GM12878 (cell line): ENCODE results near the gene FAM89B. TPM values are rescaled to one million over a fixed set of nuclear protein-coding genes. Genes with fewer than 3 reads are reported as not detected.

Experiments
- ATAC-seq: fragments of 200-7000 bp; cut with Tn5 transposase; 3 replicates; pipeline ENCODE4 v1.9.1; 2020; ENCODE audit warnings: mild to moderate bottlenecking, moderate library complexity
- BruUV-seq: library from RNA; stranded (reverse); fragments of 400-500 nt; replicated peaks from 2 replicates; lab custom pipeline; 2021; lab: Mats Ljungman, UMichigan
- CTCF ChIA-PET: fragments of 300-600 bp; sonication (Branson Sonifier 250); formaldehyde crosslinking; extraction: SDS; loops from one replicate; lab custom pipeline; 2021; ENCODE audit warnings: inconsistent platforms; lab: Yijun Ruan, JAX
- POLR2A ChIA-PET: fragments of 350-600 bp; formaldehyde crosslinking; extraction: SDS; loops from one replicate; lab custom pipeline; 2021; ENCODE audit warnings: inconsistent platforms; lab: Charles Lee
- RAD21 ChIA-PET: fragments of 300-600 bp; sonication (Branson Sonifier 250); formaldehyde crosslinking; loops from one replicate; lab custom pipeline; 2023; ENCODE audit warnings: antibody characterized with exemption; ENCODE audit not compliant: unreplicated experiment; lab: Charles Lee
- SMC1A ChIA-PET: fragments of 300-600 bp; sonication (Branson Sonifier 250); formaldehyde crosslinking; loops from one replicate; lab custom pipeline; 2023; ENCODE audit not compliant: unreplicated experiment, uncharacterized antibody; lab: Charles Lee
- DNase-seq: peaks from one replicate; pipeline ENCODE4 v3.0.0-alpha.2; 2011; ENCODE audit warnings: low read depth, low spot score
- FAIRE-seq: peaks from 3 replicates; lab custom pipeline; 2011; peaks lifted over from hg19 to GRCh38; lab: Jason Lieb, UNC
- H2AFZ ChIP-seq: 2 replicates; pipeline ENCODE4 v1.6.0; 2011; ENCODE audit warnings: low read depth, low read length, control low read depth; ENCODE audit not compliant: control insufficient read depth
- H3K27ac ChIP-seq: 2 replicates; pipeline ENCODE4 v1.5.1; 2011; ENCODE audit warnings: control low read depth; ENCODE audit not compliant: control insufficient read depth, insufficient read depth
- H3K27me3 ChIP-seq, 2 experiments: replicated peaks in 1 of 2; 2 replicates each; pipeline versions ENCODE4 v1.6.0 to v1.6.1; 2011; ENCODE audit warnings: low read length in 1 of 2; ENCODE audit not compliant: control insufficient read depth in 2 of 2, insufficient read depth in 2 of 2
- H3K36me3 ChIP-seq, 2 experiments: 2 replicates each; pipeline ENCODE4 v1.5.1; 2011; ENCODE audit warnings: low read length in 1 of 2; ENCODE audit not compliant: control insufficient read depth in 2 of 2, insufficient read depth in 2 of 2
- H3K4me1 ChIP-seq: 2 replicates; pipeline ENCODE4 v1.6.1; 2011; ENCODE audit warnings: mild to moderate bottlenecking, low read length, moderate library complexity, mixed read lengths; ENCODE audit not compliant: control insufficient read depth, insufficient read depth
- H3K4me2 ChIP-seq: 2 replicates; pipeline ENCODE4 v1.6.0; 2011; ENCODE audit warnings: control low read depth; ENCODE audit not compliant: control insufficient read depth, insufficient read depth
- H3K4me3 ChIP-seq: fragments of 200-600 bp; sonication (generic); 2 replicates; pipeline ENCODE4 v1.5.1; 2016
- H3K79me2 ChIP-seq: 2 replicates; pipeline ENCODE4 v1.6.0; 2011; ENCODE audit warnings: low read length; ENCODE audit not compliant: control insufficient read depth, insufficient read depth
- H3K9ac ChIP-seq: 2 replicates; pipeline ENCODE4 v1.8.0; 2011; ENCODE audit warnings: low read length, control low read depth, mixed read lengths; ENCODE audit not compliant: control insufficient read depth, insufficient read depth
- H3K9me3 ChIP-seq: replicated peaks from 3 replicates; pipeline ENCODE4 v1.5.1; 2011; ENCODE audit warnings: mild to moderate bottlenecking, low read length; ENCODE audit not compliant: control insufficient read depth, insufficient read depth
- H4K20me1 ChIP-seq: 2 replicates; pipeline ENCODE4 v1.6.0; 2011; ENCODE audit not compliant: control insufficient read depth, insufficient read depth
- EED ChIP-seq: sonication (generic); IDR thresholded peaks from 2 replicates; pipeline ENCODE4 v1.6.1; 2016; ENCODE audit warnings: antibody characterized with exemption, low read depth
- EP300 ChIP-seq, 2 experiments: fragments of 150-350 bp in 1 of 2; IDR thresholded peaks; 2 replicates each; pipeline ENCODE4 v1.6.1; 2011 to 2012; ENCODE audit warnings: low read depth in 2 of 2, low read length in 2 of 2, borderline replicate concordance in 1 of 2, improper control_type of control experiment in 1 of 2, inconsistent platforms in 1 of 2; ENCODE audit not compliant: control insufficient read depth in 1 of 2
- IKZF2 ChIP-seq, 2 experiments: fragments of 450-650 bp; IDR thresholded peaks; 2 replicates each; pipeline ENCODE4 v1.6.1; 2017; ENCODE audit warnings: mild to moderate bottlenecking in 2 of 2, moderate library complexity in 2 of 2
- NFIC ChIP-seq: IDR thresholded peaks from 2 replicates; pipeline ENCODE4 v1.6.1; 2012; ENCODE audit warnings: low read depth, mild to moderate bottlenecking, inconsistent platforms, low read length, moderate library complexity
- POU2F2 ChIP-seq: IDR thresholded peaks from 3 replicates; pipeline ENCODE4 v1.6.1; 2011; ENCODE audit warnings: low read depth, mild to moderate bottlenecking, low read length, borderline replicate concordance
- RFX5 ChIP-seq: IDR thresholded peaks from 2 replicates; pipeline ENCODE4 v1.6.1; 2011; ENCODE audit warnings: low read depth, low read length, improper control_type of control experiment
- SMC3 ChIP-seq: IDR thresholded peaks from 2 replicates; pipeline ENCODE4 v1.6.1; 2011; ENCODE audit warnings: low read length, improper control_type of control experiment, borderline replicate concordance
- TCF3 ChIP-seq: IDR thresholded peaks from 2 replicates; pipeline ENCODE4 v1.6.1; 2012; ENCODE audit warnings: low read depth, mild to moderate bottlenecking, low read length, borderline replicate concordance; ENCODE audit not compliant: insufficient read depth
- ZNF24 ChIP-seq: fragments of 450-650 bp; IDR thresholded peaks from 2 replicates; pipeline ENCODE4 v1.6.1; 2017; ENCODE audit warnings: antibody characterized with exemption, mild to moderate bottlenecking
- ZNF274 ChIP-seq: IDR thresholded peaks from one replicate; pipeline ENCODE4 v1.8.0; 2011; ENCODE audit not compliant: insufficient read length, insufficient read depth
- WGBS: methylation state at CpG from one replicate; pipeline ENCODE4 v1.1.6; 2016; ENCODE audit warnings: low lambda C conversion rate; ENCODE audit not compliant: insufficient replicate concordance, insufficient coverage; ENCODE audit errors: missing lambda C conversion rate; 5-methylcytosine and 5-hydroxymethylcytosine counted together
- in situ Hi-C: fragments of 300-500 bp; cut with MboI; formaldehyde crosslinking; loops from 9 replicates; pipeline ENCODE4 v1.14.3; 2018; ENCODE audit warnings: mixed read lengths
- intact Hi-C: fragments of 100-400 bp; cut with micrococcal nuclease; formaldehyde crosslinking; loops from one replicate; pipeline ENCODE4 v1.14.2; 2022; ENCODE audit not compliant: unreplicated experiment
- polyA plus RNA-seq, 11 experiments: library from polyadenylated mRNA; depleted of rRNA in 4 of 11; unstranded in 6 of 11; stranded (reverse) in 5 of 11; fragments of >200 nt; fragmentation: Nextera tagmentation in 4 of 11; fragmentation: Illumina TruSeq in 1 of 11; extraction: Ambion mirVana in 4 of 11; extraction: Trizol in 1 of 11; gene quantifications; 1 replicate in 1 of 11; 2 replicates in 10 of 11; pipeline versions ENCODE4 v1.2.1 to v1.2.3, GENCODE V29; 2011 to 2016; ENCODE audit warnings: inconsistent platforms in 2 of 11, missing spikeins in 2 of 11, low read depth in 1 of 11
- total RNA-seq, 4 experiments: library from RNA; depleted of rRNA in 3 of 4; stranded (reverse); fragments of >200 nt in 3 of 4; fragmentation: Illumina TruSeq in 1 of 4; extraction: Trizol in 1 of 4; gene quantifications; 2 replicates each; pipeline versions ENCODE4 v1.2.1 to v1.2.3, GENCODE V29; 2013 to 2021
- TF ChIP-seq, protein P1 (sequence below): fragments of 450-650 bp; IDR thresholded peaks from 2 replicates; pipeline ENCODE4 v1.6.1; 2017; ENCODE audit warnings: mild to moderate bottlenecking
- TF ChIP-seq, protein P2 (sequence below): IDR thresholded peaks from 2 replicates; pipeline ENCODE4 v1.6.1; 2012; ENCODE audit warnings: low read depth, low read length, improper control_type of control experiment
- TF ChIP-seq, protein P3 (sequence below): IDR thresholded peaks from 2 replicates; pipeline ENCODE4 v1.6.1; 2011; ENCODE audit warnings: low read depth, mild to moderate bottlenecking, low read length, moderate library complexity, borderline replicate concordance; ENCODE audit errors: extremely low read depth
- TF ChIP-seq, protein P4 (sequence below): fragments of 450-650 bp; IDR thresholded peaks from 2 replicates; pipeline ENCODE4 v1.6.1; 2017; ENCODE audit warnings: antibody characterized with exemption, mild to moderate bottlenecking, moderate library complexity
- TF ChIP-seq, protein P5 (sequence below): fragments of 450-650 bp; IDR thresholded peaks from 2 replicates; pipeline ENCODE4 v1.6.1; 2016; ENCODE audit warnings: mild to moderate bottlenecking

The FAM89B gene
- total and polyA plus RNA-seq, 10 of the 15 experiments (the other 5 are each of a cell fraction or from before 2014, with no cell fraction given): 0.34 to 36.7 (median 9.8) TPM

DNA sequence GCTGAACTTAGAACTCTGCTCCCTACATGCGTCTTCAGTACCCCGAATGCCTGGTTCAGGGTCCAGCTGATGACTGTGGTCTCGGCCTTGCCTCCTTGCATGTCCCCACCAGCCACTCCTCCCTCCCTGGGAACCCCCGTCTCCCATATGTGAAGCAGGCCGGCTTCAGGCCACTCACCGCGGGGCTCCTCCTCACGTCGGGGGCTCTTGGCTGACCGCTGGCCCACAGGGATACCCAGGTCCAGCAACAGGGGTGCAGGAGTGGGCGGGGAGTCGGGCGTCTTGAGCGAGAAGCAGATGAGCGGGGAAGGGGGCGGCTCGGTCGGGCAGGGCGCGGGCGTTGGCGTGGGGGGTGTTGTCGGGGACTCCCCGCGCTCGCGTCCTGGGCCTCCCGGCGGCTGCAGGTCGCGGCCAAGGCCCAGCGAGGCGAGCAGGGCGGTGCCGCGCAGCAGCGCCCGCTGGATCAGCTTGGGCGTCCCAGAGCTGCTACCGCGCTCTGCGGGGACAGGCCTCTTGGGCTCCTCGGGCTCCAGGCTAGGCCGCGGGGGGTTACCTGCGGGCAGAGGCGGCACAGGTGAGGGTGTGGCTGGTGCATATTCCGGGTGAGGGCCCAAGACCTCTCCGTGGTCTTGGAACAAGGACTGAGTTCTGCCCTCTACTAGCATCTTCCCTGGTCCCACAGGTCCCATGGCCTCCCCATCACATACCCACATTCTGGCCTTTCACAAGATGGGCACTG lies 27.0 kb downstream of the FAM89B start:
- no TSS peak for BruUV-seq
- DNase-seq (no peak), ATAC-seq (no peak), FAIRE-seq (no peak)
- in situ Hi-C loops: no loop called here
- ChIA-PET RAD21 (no interaction called here), POLR2A (interaction anchor here (1.5 kb wide), 1 partner anchor 13 kb away, joined by 3 read pairs; no protein-coding TSS in a partner anchor), SMC1A (interaction anchor here (1.8 kb wide), 1 partner anchor 10 kb away, joined by 7 read pairs; no protein-coding TSS in a partner anchor), CTCF (no interaction called here)
- Histone ChIP-seq H3K4me2 (no peak overlapping the region), H3K27me3 (no peaks in the 10 kb centered on the region), H4K20me1 (no peaks in the 10 kb centered on the region), H3K9ac (no peak overlapping the region), H3K79me2 (no peaks in the 10 kb centered on the region), H3K9me3 (no peaks in the 10 kb centered on the region), H2AFZ (no peak overlapping the region), H3K27ac (no peak overlapping the region), H3K4me3 (no peak overlapping the region), H3K4me1 (no peaks in the 10 kb centered on the region), H3K36me3 (peaks cover 0 to 6% of the 10 kb centered on the region in 2 experiments; a peak in 3 of 4 replicates)
- over 99% methylated on average over 16 of the region's 49 CpGs for WGBS
- intact Hi-C loops: no loop called here
- no peak for TF ChIP-seq ZNF24
- TF ChIP-seq NFIC: no peak
- TF ChIP-seq TCF3: no peak
- no peak for TF ChIP-seq POU2F2
- TF ChIP-seq, protein P1, sequence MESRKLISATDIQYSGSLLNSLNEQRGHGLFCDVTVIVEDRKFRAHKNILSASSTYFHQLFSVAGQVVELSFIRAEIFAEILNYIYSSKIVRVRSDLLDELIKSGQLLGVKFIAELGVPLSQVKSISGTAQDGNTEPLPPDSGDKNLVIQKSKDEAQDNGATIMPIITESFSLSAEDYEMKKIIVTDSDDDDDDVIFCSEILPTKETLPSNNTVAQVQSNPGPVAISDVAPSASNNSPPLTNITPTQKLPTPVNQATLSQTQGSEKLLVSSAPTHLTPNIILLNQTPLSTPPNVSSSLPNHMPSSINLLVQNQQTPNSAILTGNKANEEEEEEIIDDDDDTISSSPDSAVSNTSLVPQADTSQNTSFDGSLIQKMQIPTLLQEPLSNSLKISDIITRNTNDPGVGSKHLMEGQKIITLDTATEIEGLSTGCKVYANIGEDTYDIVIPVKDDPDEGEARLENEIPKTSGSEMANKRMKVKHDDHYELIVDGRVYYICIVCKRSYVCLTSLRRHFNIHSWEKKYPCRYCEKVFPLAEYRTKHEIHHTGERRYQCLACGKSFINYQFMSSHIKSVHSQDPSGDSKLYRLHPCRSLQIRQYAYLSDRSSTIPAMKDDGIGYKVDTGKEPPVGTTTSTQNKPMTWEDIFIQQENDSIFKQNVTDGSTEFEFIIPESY: no peak
- TF ChIP-seq, protein P2, sequence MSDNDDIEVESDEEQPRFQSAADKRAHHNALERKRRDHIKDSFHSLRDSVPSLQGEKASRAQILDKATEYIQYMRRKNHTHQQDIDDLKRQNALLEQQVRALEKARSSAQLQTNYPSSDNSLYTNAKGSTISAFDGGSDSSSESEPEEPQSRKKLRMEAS: no peak
- TF ChIP-seq, protein P3, sequence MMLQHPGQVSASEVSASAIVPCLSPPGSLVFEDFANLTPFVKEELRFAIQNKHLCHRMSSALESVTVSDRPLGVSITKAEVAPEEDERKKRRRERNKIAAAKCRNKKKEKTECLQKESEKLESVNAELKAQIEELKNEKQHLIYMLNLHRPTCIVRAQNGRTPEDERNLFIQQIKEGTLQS: no peak
- TF ChIP-seq RFX5: no peak
- no peak for TF ChIP-seq ZNF274
- TF ChIP-seq, protein P4, sequence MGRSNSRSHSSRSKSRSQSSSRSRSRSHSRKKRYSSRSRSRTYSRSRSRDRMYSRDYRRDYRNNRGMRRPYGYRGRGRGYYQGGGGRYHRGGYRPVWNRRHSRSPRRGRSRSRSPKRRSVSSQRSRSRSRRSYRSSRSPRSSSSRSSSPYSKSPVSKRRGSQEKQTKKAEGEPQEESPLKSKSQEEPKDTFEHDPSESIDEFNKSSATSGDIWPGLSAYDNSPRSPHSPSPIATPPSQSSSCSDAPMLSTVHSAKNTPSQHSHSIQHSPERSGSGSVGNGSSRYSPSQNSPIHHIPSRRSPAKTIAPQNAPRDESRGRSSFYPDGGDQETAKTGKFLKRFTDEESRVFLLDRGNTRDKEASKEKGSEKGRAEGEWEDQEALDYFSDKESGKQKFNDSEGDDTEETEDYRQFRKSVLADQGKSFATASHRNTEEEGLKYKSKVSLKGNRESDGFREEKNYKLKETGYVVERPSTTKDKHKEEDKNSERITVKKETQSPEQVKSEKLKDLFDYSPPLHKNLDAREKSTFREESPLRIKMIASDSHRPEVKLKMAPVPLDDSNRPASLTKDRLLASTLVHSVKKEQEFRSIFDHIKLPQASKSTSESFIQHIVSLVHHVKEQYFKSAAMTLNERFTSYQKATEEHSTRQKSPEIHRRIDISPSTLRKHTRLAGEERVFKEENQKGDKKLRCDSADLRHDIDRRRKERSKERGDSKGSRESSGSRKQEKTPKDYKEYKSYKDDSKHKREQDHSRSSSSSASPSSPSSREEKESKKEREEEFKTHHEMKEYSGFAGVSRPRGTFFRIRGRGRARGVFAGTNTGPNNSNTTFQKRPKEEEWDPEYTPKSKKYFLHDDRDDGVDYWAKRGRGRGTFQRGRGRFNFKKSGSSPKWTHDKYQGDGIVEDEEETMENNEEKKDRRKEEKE: no peak
- TF ChIP-seq, protein P5, sequence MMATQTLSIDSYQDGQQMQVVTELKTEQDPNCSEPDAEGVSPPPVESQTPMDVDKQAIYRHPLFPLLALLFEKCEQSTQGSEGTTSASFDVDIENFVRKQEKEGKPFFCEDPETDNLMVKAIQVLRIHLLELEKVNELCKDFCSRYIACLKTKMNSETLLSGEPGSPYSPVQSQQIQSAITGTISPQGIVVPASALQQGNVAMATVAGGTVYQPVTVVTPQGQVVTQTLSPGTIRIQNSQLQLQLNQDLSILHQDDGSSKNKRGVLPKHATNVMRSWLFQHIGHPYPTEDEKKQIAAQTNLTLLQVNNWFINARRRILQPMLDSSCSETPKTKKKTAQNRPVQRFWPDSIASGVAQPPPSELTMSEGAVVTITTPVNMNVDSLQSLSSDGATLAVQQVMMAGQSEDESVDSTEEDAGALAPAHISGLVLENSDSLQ: no peak
- no peak for TF ChIP-seq EP300 (IDR thresholded peaks at IDR 0.05; ENCODE audit: borderline replicate concordance in 1 of 2, control insufficient read depth in 1 of 2, low read depth in 2 of 2, low read length in 2 of 2)
- TF ChIP-seq SMC3: no peak
- TF ChIP-seq EED: no peak
- no peak for TF ChIP-seq IKZF2 (IDR thresholded peaks at IDR 0.05)
